B cell (primary cell): Measurements from ENCODE around the gene FAM184A. TPM values are rescaled to one million over a fixed set of nuclear protein-coding genes. Genes with fewer than 3 reads are reported as not detected.

Experiments used
- ATAC-seq: fragments of 200-7000 bp; cut with Tn5 transposase; one replicate; pipeline ENCODE4 v1.10.0; 2021; ENCODE audit warnings: low read depth, mild to moderate bottlenecking, moderate number of reproducible peaks, moderate library complexity
- CTCF ChIA-PET: fragments of 350-600 bp; sonication (Branson Sonifier 250); formaldehyde crosslinking; loops from one replicate; lab custom pipeline; 2021; ENCODE audit warnings: antibody characterized with exemption, inconsistent platforms; lab: Charles Lee
- POLR2A ChIA-PET: fragments of 350-600 bp; sonication (Branson Sonifier 250); formaldehyde crosslinking; loops from one replicate; lab custom pipeline; 2021; ENCODE audit warnings: antibody characterized with exemption; lab: Charles Lee
- DNase-seq: peaks from one replicate; pipeline ENCODE4 v3.0.0; 2013
- H2AFZ ChIP-seq: 2 replicates; pipeline ENCODE4 v1.6.1; 2012; ENCODE audit warnings: mild to moderate bottlenecking, low read depth, low read length; ENCODE audit not compliant: insufficient read depth, poor library complexity, severe bottlenecking
- H3K27ac ChIP-seq, 2 donors: 1 replicate in 1 of 2; 2 replicates in 1 of 2; pipeline ENCODE4 v1.5.1; 2012 to 2013; ENCODE audit warnings: low read length in 2 of 2, mild to moderate bottlenecking in 2 of 2, moderate library complexity in 1 of 2
- H3K27me3 ChIP-seq, 4 experiments: fragments of 200-600 bp in 1 of 4; sonication (generic) in 1 of 4; replicated peaks in 1 of 4; 1 replicate in 2 of 4; 2 replicates in 2 of 4; pipeline versions ENCODE4 v1.6.1 to v1.7.0; 2013 to 2016; ENCODE audit warnings: low read length in 3 of 4, mild to moderate bottlenecking in 2 of 4, mixed read lengths in 1 of 4, moderate library complexity in 1 of 4; ENCODE audit not compliant: insufficient read depth in 4 of 4, control insufficient read depth in 3 of 4; ENCODE audit errors: control extremely low read depth in 1 of 4
- H3K36me3 ChIP-seq, 2 experiments: replicated peaks in 1 of 2; 1 replicate in 1 of 2; 2 replicates in 1 of 2; pipeline versions ENCODE4 v1.6.1 to v1.7.1; 2013; ENCODE audit warnings: low read length in 1 of 2; ENCODE audit not compliant: insufficient read depth in 2 of 2, control insufficient read depth in 1 of 2; ENCODE audit errors: control extremely low read depth in 1 of 2, extremely low read depth in 1 of 2
- H3K4me1 ChIP-seq, 2 donors: fragments of 200-600 bp in 1 of 2; sonication (generic) in 1 of 2; 1 replicate in 1 of 2; 2 replicates in 1 of 2; pipeline versions ENCODE4 v1.5.1 to v1.6.1; 2013 to 2017; ENCODE audit warnings: low read length in 2 of 2; ENCODE audit not compliant: control insufficient read depth in 2 of 2, insufficient read depth in 2 of 2
- H3K4me2 ChIP-seq: replicated peaks from 2 replicates; pipeline ENCODE3; 2012; ENCODE audit warnings: mild to moderate bottlenecking, low read depth, low read length; ENCODE audit not compliant: poor library complexity, severe bottlenecking
- H3K4me3 ChIP-seq, 5 experiments: fragments of 200-600 bp in 1 of 5; sonication (generic) in 1 of 5; 1 replicate in 3 of 5; 2 replicates in 2 of 5; pipeline versions ENCODE4 v1.5.1 to v1.7.0; 2011 to 2016; ENCODE audit warnings: low read length in 4 of 5, mild to moderate bottlenecking in 4 of 5, low read depth in 2 of 5, control low read depth in 1 of 5, moderate library complexity in 1 of 5; ENCODE audit not compliant: insufficient read depth in 1 of 5; ENCODE audit errors: control extremely low read depth in 1 of 5, extremely low read depth in 1 of 5
- H3K79me2 ChIP-seq: fragments of 200-600 bp; sonication (generic); one replicate; pipeline ENCODE4 v1.6.0; 2016; ENCODE audit warnings: low read length; ENCODE audit not compliant: control insufficient read depth, insufficient read depth
- H3K9ac ChIP-seq: fragments of 200-600 bp; sonication (generic); 2 replicates; pipeline ENCODE4 v1.6.1; 2017; ENCODE audit warnings: mild to moderate bottlenecking, low read length, moderate library complexity
- H3K9me3 ChIP-seq, 3 donors: one replicate each; pipeline versions ENCODE4 v1.6.1 to v1.7.1; 2013; ENCODE audit warnings: low read length in 2 of 3; ENCODE audit not compliant: control insufficient read depth in 2 of 3, insufficient read depth in 1 of 3; ENCODE audit errors: control extremely low read depth in 1 of 3
- H4K20me1 ChIP-seq: 2 replicates; pipeline ENCODE4 v1.6.0; 2012; ENCODE audit warnings: mild to moderate bottlenecking, low read length; ENCODE audit not compliant: insufficient read depth, control insufficient read depth, poor library complexity, severe bottlenecking
- H3K27ac Mint-ChIP-seq: one replicate; pipeline ENCODE4 v1.8.0; 2021; ENCODE audit warnings: mixed read lengths
- H3K27me3 Mint-ChIP-seq: one replicate; pipeline ENCODE4 v1.8.0; 2021; ENCODE audit warnings: mixed read lengths
- H3K4me1 Mint-ChIP-seq: one replicate; pipeline ENCODE4 v1.8.0; 2021; ENCODE audit warnings: mixed read lengths
- H3K4me3 Mint-ChIP-seq: one replicate; pipeline ENCODE4 v1.8.0; 2021; ENCODE audit warnings: mixed read lengths
- H3K9me3 Mint-ChIP-seq: one replicate; pipeline ENCODE4 v1.8.0; 2022; ENCODE audit warnings: mixed read lengths; ENCODE audit not compliant: insufficient read depth
- CTCF ChIP-seq: fragments of 200-600 bp; IDR thresholded peaks from one replicate; pipeline ENCODE4 v1.8.0; 2022; ENCODE audit warnings: antibody characterized with exemption, mild to moderate bottlenecking
- EZH2 ChIP-seq: IDR thresholded peaks from 2 replicates; pipeline ENCODE4 v1.6.1; 2012; ENCODE audit warnings: borderline replicate concordance, low read depth, mild to moderate bottlenecking, moderate library complexity, low read length; ENCODE audit not compliant: insufficient read depth, poor library complexity, severe bottlenecking
- WGBS: methylation state at CpG from one replicate; pipeline ENCODE4 v1.1.5; 2013; ENCODE audit warnings: missing lambda C conversion rate; ENCODE audit not compliant: insufficient coverage; 5-methylcytosine and 5-hydroxymethylcytosine counted together
- intact Hi-C: fragments of 100-400 bp; cut with micrococcal nuclease; formaldehyde crosslinking; loops from one replicate; pipeline ENCODE4 v1.10.0; 2022
- polyA plus RNA-seq: library from polyadenylated mRNA; depleted of rRNA; stranded (reverse); fragments of >200 nt; gene quantifications from 2 replicates; pipeline ENCODE4 v1.2.3, GENCODE V29; 2012
- total RNA-seq, 2 donors: library from RNA; stranded (reverse); fragments of 120-200 nt in 1 of 2; gene quantifications; 1 replicate in 1 of 2; 2 replicates in 1 of 2; pipeline versions ENCODE4 v1.2.3 to v1.2.4, GENCODE V29; 2013 to 2022

The FAM184A gene
- total and polyA plus RNA-seq, 2 donors (not counting 1 experiment from before 2014, with no cell fraction given), result 0.07 to 0.54 TPM

DNA sequence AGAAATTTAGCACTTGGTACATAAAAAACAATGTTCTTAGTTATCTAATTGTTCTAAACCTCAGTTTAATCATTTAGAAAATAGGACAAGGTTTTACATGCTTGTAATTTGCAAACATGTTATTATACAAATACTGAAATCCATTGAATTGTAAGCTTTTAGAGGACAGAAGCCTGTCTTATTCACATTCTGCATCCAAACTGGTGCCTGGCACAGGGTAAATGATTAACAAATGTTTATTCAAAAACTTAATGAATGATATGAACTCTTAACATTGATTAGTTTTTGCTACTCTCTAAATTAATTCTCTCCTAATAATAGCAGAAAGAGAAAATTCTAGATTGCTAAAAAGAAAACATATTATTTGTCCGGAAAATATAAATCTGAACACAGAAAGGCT lies 85.1 kb downstream of the FAM184A start:
- H3K4me3 Mint-ChIP-seq, result no peak overlapping the region
- DNase-seq, result no peak
- H3K36me3 ChIP-seq, result no peaks in the 10 kb centered on the region
- no peaks in the 10 kb centered on the region for H3K79me2 ChIP-seq
- TF ChIP-seq CTCF (no peak), EZH2 (no peak)
- no peaks in the 10 kb centered on the region for H3K27me3 Mint-ChIP-seq
- H4K20me1 ChIP-seq, result no peaks in the 10 kb centered on the region
- WGBS, result 100% methylated on average over 1 of the region's 1 CpG
- no peak overlapping the region for H3K4me3 ChIP-seq
- intact Hi-C loops, result no loop called here
- no peak overlapping the region for H2AFZ ChIP-seq
- H3K27ac Mint-ChIP-seq, result no peak overlapping the region
- H3K4me2 ChIP-seq, result no peak overlapping the region
- no peak overlapping the region for H3K9ac ChIP-seq
- ChIA-PET POLR2A (no interaction called here), CTCF (no interaction called here)
- H3K9me3 Mint-ChIP-seq, result no peaks in the 10 kb centered on the region
- no peak for ATAC-seq
- no peaks in the 10 kb centered on the region for H3K27me3 ChIP-seq
- no peaks in the 10 kb centered on the region for H3K4me1 Mint-ChIP-seq
- no peak overlapping the region for H3K27ac ChIP-seq
- H3K9me3 ChIP-seq, result no peaks in the 10 kb centered on the region
- no peaks in the 10 kb centered on the region for H3K4me1 ChIP-seq

GRCh38 chr6:118992186-118992795 lies 86.2 kb downstream of the FAM184A start:
- no peaks in the 10 kb centered on the region for H3K9me3 Mint-ChIP-seq
- intact Hi-C loops, result no loop called here
- H3K27me3 Mint-ChIP-seq, result no peaks in the 10 kb centered on the region
- H3K36me3 ChIP-seq, result no peaks in the 10 kb centered on the region
- H3K9ac ChIP-seq, result no peak overlapping the region
- H3K27ac Mint-ChIP-seq, result no peak overlapping the region
- no peak overlapping the region for H2AFZ ChIP-seq
- no peak overlapping the region for H3K4me2 ChIP-seq
- H4K20me1 ChIP-seq, result no peaks in the 10 kb centered on the region
- ATAC-seq, result no peak
- DNase-seq, result no peak
- H3K4me1 ChIP-seq, result no peaks in the 10 kb centered on the region
- no peak overlapping the region for H3K4me3 ChIP-seq
- no peak overlapping the region for H3K4me3 Mint-ChIP-seq
- no peaks in the 10 kb centered on the region for H3K27me3 ChIP-seq
- ChIA-PET POLR2A (interaction anchor here (0.7 kb wide), 1 partner anchor 1159 kb away, joined by 12 read pairs; no protein-coding TSS in a partner anchor), CTCF (no interaction called here)
- H3K27ac ChIP-seq, result no peak overlapping the region
- 94% methylated on average over 4 of the region's 4 CpGs for WGBS
- TF ChIP-seq CTCF, result no peak
- no peak for TF ChIP-seq EZH2
- H3K79me2 ChIP-seq, result no peaks in the 10 kb centered on the region
- no peaks in the 10 kb centered on the region for H3K4me1 Mint-ChIP-seq
- no peaks in the 10 kb centered on the region for H3K9me3 ChIP-seq
